H1 (cell line): ENCODE results near the gene BNC2. TPM values are rescaled to one million over a fixed set of nuclear protein-coding genes. Genes with fewer than 3 reads are reported as not detected.

Experiments used
- CTCF ChIA-PET: fragments of 300-600 bp; sonication (Branson Sonifier 250); formaldehyde crosslinking; loops from one replicate; lab custom pipeline; 2021; ENCODE audit not compliant: partially characterized antibody; lab: Charles Lee
- POLR2A ChIA-PET: fragments of 300-600 bp; sonication (Branson Sonifier 250); formaldehyde crosslinking; loops from one replicate; lab custom pipeline; 2021; ENCODE audit warnings: inconsistent platforms; ENCODE audit not compliant: partially characterized antibody; lab: Charles Lee
- DNase-seq, 2 experiments: peaks; one replicate each; pipeline versions ENCODE4 v3.0.0 to v3.0.0-alpha.2; 2010 to 2022; ENCODE audit warnings: low spot score in 2 of 2, low read depth in 1 of 2, mixed read lengths in 1 of 2
- FAIRE-seq: peaks from 2 replicates; lab custom pipeline; 2011; peaks lifted over from hg19 to GRCh38; lab: Jason Lieb, UNC
- H2AFZ ChIP-seq: 2 replicates; pipeline ENCODE4 v1.8.1; 2012; ENCODE audit warnings: low read length, inconsistent platforms
- H2AK5ac ChIP-seq: 2 replicates; pipeline ENCODE4 v1.6.1; 2013; ENCODE audit warnings: low read depth, low read length
- H2BK120ac ChIP-seq: replicated peaks from 2 replicates; pipeline ENCODE3; 2013; ENCODE audit warnings: low read depth, low read length, inconsistent platforms
- H2BK12ac ChIP-seq: 2 replicates; pipeline ENCODE4 v1.6.1; 2013; ENCODE audit warnings: low read depth, low read length
- H2BK15ac ChIP-seq: 2 replicates; pipeline ENCODE4 v1.6.1; 2013; ENCODE audit warnings: low read length
- H2BK20ac ChIP-seq: 2 replicates; pipeline ENCODE4 v1.6.1; 2013; ENCODE audit warnings: low read length
- H2BK5ac ChIP-seq: 2 replicates; pipeline ENCODE4 v1.6.1; 2013; ENCODE audit warnings: low read depth, low read length
- H3K14ac ChIP-seq: 2 replicates; pipeline ENCODE4 v1.6.1; 2013; ENCODE audit warnings: inconsistent platforms; ENCODE audit not compliant: insufficient read length
- H3K18ac ChIP-seq: 2 replicates; pipeline ENCODE4 v1.6.1; 2013; ENCODE audit warnings: low read length; ENCODE audit errors: extremely low read depth
- H3K23ac ChIP-seq: 2 replicates; pipeline ENCODE4 v1.6.1; 2013; ENCODE audit warnings: inconsistent platforms; ENCODE audit not compliant: insufficient read length
- H3K23me2 ChIP-seq: 2 replicates; pipeline ENCODE4 v1.6.1; 2013; ENCODE audit warnings: low read depth, low read length
- H3K27ac ChIP-seq: 2 replicates; pipeline ENCODE4 v1.6.1; 2011; ENCODE audit warnings: low read depth, low read length, inconsistent platforms
- H3K27me3 ChIP-seq, 4 experiments: replicated peaks in 1 of 4; 1 replicate in 1 of 4; 2 replicates in 3 of 4; pipeline versions ENCODE4 v1.6.1 to v1.8.1; 2011 to 2013; ENCODE audit warnings: low read length in 3 of 4, mild to moderate bottlenecking in 3 of 4, inconsistent platforms in 2 of 4, mixed read lengths in 2 of 4, moderate library complexity in 1 of 4; ENCODE audit not compliant: control insufficient read depth in 3 of 4, insufficient read depth in 3 of 4; ENCODE audit errors: extremely low read depth in 1 of 4
- H3K36me3 ChIP-seq, 4 experiments: 2 replicates each; pipeline versions ENCODE4 v1.6.1 to v1.8.1; 2011 to 2013; ENCODE audit warnings: mild to moderate bottlenecking in 4 of 4, low read length in 3 of 4, moderate library complexity in 2 of 4, control low read depth in 1 of 4, inconsistent platforms in 1 of 4; ENCODE audit not compliant: insufficient read depth in 4 of 4, control insufficient read depth in 2 of 4
- H3K4ac ChIP-seq: replicated peaks from 2 replicates; pipeline ENCODE3; 2013; ENCODE audit warnings: low read length, low read depth, mixed read lengths, inconsistent platforms; ENCODE audit not compliant: insufficient read length
- H3K4me1 ChIP-seq, 4 experiments: replicated peaks in 1 of 4; 1 replicate in 1 of 4; 2 replicates in 3 of 4; pipeline versions ENCODE4 v1.6.1 to v1.8.1; 2011 to 2013; ENCODE audit warnings: low read length in 3 of 4, inconsistent platforms in 2 of 4, mixed read lengths in 1 of 4; ENCODE audit not compliant: insufficient read depth in 4 of 4, control insufficient read depth in 3 of 4
- H3K4me2 ChIP-seq, 2 experiments: 2 replicates each; pipeline versions ENCODE4 v1.6.1 to v1.8.1; 2011 to 2013; ENCODE audit warnings: low read depth in 2 of 2, low read length in 2 of 2, control low read depth in 1 of 2, inconsistent platforms in 1 of 2, mild to moderate bottlenecking in 1 of 2; ENCODE audit not compliant: insufficient read depth in 1 of 2
- H3K4me3 ChIP-seq, 4 experiments: fragments of 200-600, 300-600 bp in 1 of 4; sonication (generic), shearing (Covaris generic), sonication (Bioruptor Twin) in 1 of 4; 2 replicates each; pipeline versions ENCODE4 v1.5.1 to v1.8.1; 2011 to 2016; ENCODE audit warnings: low read length in 4 of 4, low read depth in 3 of 4, control low read depth in 2 of 4, inconsistent platforms in 2 of 4, mild to moderate bottlenecking in 2 of 4, mixed read lengths in 1 of 4, moderate library complexity in 1 of 4; ENCODE audit not compliant: insufficient read depth in 2 of 4; ENCODE audit errors: extremely low read depth in 1 of 4
- H3K56ac ChIP-seq: replicated peaks from 2 replicates; pipeline ENCODE3; 2013; ENCODE audit warnings: low read depth, mild to moderate bottlenecking, mixed read lengths, low read length, inconsistent platforms; ENCODE audit not compliant: insufficient read length
- H3K79me1 ChIP-seq: 2 replicates; pipeline ENCODE4 v1.6.1; 2013; ENCODE audit warnings: low read depth, low read length, control low read depth
- H3K79me2 ChIP-seq, 2 experiments: 2 replicates each; pipeline versions ENCODE4 v1.6.1 to v1.8.1; 2012 to 2013; ENCODE audit warnings: low read length in 2 of 2, mild to moderate bottlenecking in 2 of 2, inconsistent platforms in 1 of 2; ENCODE audit not compliant: insufficient read depth in 2 of 2, control insufficient read depth in 1 of 2
- H3K9ac ChIP-seq, 4 experiments: replicated peaks in 1 of 4; 1 replicate in 1 of 4; 2 replicates in 3 of 4; pipeline versions ENCODE4 v1.6.1 to v1.8.1; 2011 to 2013; ENCODE audit warnings: low read depth in 3 of 4, low read length in 3 of 4, control low read depth in 2 of 4, mild to moderate bottlenecking in 2 of 4, moderate library complexity in 2 of 4, inconsistent platforms in 1 of 4; ENCODE audit errors: extremely low read depth in 1 of 4
- H3K9me3 ChIP-seq, 2 experiments: 2 replicates each; pipeline versions ENCODE4 v1.6.1 to v1.8.1; 2012 to 2013; ENCODE audit warnings: mild to moderate bottlenecking in 2 of 2, moderate library complexity in 2 of 2, control low read depth in 1 of 2, inconsistent platforms in 1 of 2, low read depth in 1 of 2, low read length in 1 of 2, mixed read lengths in 1 of 2; ENCODE audit not compliant: insufficient read depth in 2 of 2
- H4K20me1 ChIP-seq, 2 experiments: replicated peaks in 1 of 2; 2 replicates each; pipeline versions ENCODE3 to v1.8.1; 2011 to 2013; ENCODE audit warnings: inconsistent platforms in 2 of 2, low read length in 2 of 2, mild to moderate bottlenecking in 1 of 2; ENCODE audit not compliant: insufficient read depth in 2 of 2, control insufficient read depth in 1 of 2
- H4K5ac ChIP-seq: 2 replicates; pipeline ENCODE4 v1.6.1; 2013; ENCODE audit warnings: low read length, low read depth, mixed read lengths, inconsistent platforms; ENCODE audit not compliant: insufficient read length
- H4K8ac ChIP-seq: 2 replicates; pipeline ENCODE4 v1.8.0; 2013; ENCODE audit warnings: mild to moderate bottlenecking, moderate library complexity, low read length, inconsistent platforms; ENCODE audit not compliant: insufficient read depth; ENCODE audit errors: extremely low read depth
- H4K91ac ChIP-seq: replicated peaks from 2 replicates; pipeline ENCODE3; 2013; ENCODE audit warnings: low read length, mixed read lengths, inconsistent platforms; ENCODE audit not compliant: insufficient read length
- RAD21 ChIP-seq, 2 experiments: IDR thresholded peaks in 1 of 2; conservative IDR thresholded peaks in 1 of 2; 2 replicates each; pipeline ENCODE4 v1.6.1; 2011; ENCODE audit warnings: low read depth in 2 of 2, low read length in 2 of 2, improper control_type of control experiment in 1 of 2, inconsistent platforms in 1 of 2, mild to moderate bottlenecking in 1 of 2, moderate library complexity in 1 of 2
- TAF1 ChIP-seq: IDR thresholded peaks from 2 replicates; pipeline ENCODE4 v1.6.1; 2011; ENCODE audit warnings: mild to moderate bottlenecking, low read depth, low read length
- WGBS, 2 experiments: shearing (Covaris generic) in 1 of 2; methylation state at CpG; one replicate each; pipeline versions ENCODE4 v1.1.6 to v1.1.7; 2013 to 2015; ENCODE audit warnings: low lambda C conversion rate in 2 of 2, mixed read lengths in 2 of 2, inconsistent platforms in 1 of 2, low coverage in 1 of 2, missing lambda C conversion rate in 1 of 2; ENCODE audit not compliant: insufficient replicate concordance in 2 of 2, insufficient coverage in 1 of 2, insufficient read length in 1 of 2; ENCODE audit errors: extremely low coverage in 1 of 2, missing lambda C conversion rate in 1 of 2; 5-methylcytosine and 5-hydroxymethylcytosine counted together
- polyA plus RNA-seq, 7 experiments: library from polyadenylated mRNA; depleted of rRNA in 3 of 7; stranded (reverse) in 5 of 7; unstranded in 2 of 7; fragments of >200 nt in 5 of 7; fragments of 200-250 nt in 2 of 7; gene quantifications; 1 replicate in 5 of 7; 2 replicates in 1 of 7; 4 replicates in 1 of 7; pipeline versions ENCODE4 v1.2.1 to v1.2.3, GENCODE V29; 2011 to 2013; ENCODE audit warnings: missing spikeins in 2 of 7, mixed read lengths in 2 of 7
- total RNA-seq: library from RNA; stranded (reverse); fragmentation: NEBNext Ultra II Directional; extraction: Animal tissue kit (Norgen Biotek cat#: 25700); gene quantifications from 2 replicates; pipeline ENCODE4 v1.2.1, GENCODE V29; 2021

Gene BNC2
- total and polyA plus RNA-seq, 2 of the 8 experiments (the other 6 are each of a cell fraction or from before 2014, with no cell fraction given), result 16.0 to 26.8 TPM

DNA sequence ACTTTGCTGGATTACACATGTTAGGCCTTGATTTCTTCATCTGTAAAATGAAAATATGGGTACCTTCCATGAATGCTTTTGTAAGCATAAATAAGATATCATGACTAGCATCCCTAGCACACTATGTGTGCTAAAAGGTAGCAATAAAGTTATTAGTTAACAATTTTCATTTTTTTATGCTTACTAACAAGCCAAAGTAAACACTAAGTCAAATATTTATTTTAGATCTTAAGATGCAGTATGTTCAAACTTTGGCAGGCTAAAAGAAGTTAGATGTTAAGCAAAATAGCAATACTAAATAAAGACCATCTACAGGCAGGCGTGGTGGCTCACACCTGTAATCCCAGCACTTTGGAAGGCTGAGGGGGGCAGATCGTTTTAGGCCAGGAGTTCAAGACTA is 169.1 kb downstream of the BNC2 start:
- Histone ChIP-seq H3K9me3 (no peaks in the 10 kb centered on the region), H2BK5ac (no peak overlapping the region), H3K79me2 (peaks cover 0 to 14% of the 10 kb centered on the region in 2 experiments; a peak in 2 of 4 replicates), H2AK5ac (no peak overlapping the region), H3K18ac (no peak overlapping the region), H3K56ac (no peak overlapping the region), H3K14ac (no peak overlapping the region), H2BK15ac (no peak overlapping the region), H3K4me2 (no peak overlapping the region), H4K91ac (no peak overlapping the region), H4K5ac (no peak overlapping the region), H2BK12ac (no peak overlapping the region), H2AFZ (no peak overlapping the region), H2BK20ac (no peak overlapping the region), H3K23me2 (peaks cover 2% of the 10 kb centered on the region; the same call in 1 of the 2 replicates), H2BK120ac (no peak overlapping the region), H3K9ac (no peak overlapping the region), H3K27me3 (no peaks in the 10 kb centered on the region), H4K8ac (no peak overlapping the region), H3K4ac (no peak overlapping the region), H3K4me1 (peaks cover 0 to 12% (median 5%) of the 10 kb centered on the region in 4 experiments), H3K27ac (no peak overlapping the region), H3K4me3 (no peak overlapping the region), H4K20me1 (no peaks in the 10 kb centered on the region), H3K79me1 (0 out of 2 replicates have a peak, but pooled peaks cover 2% of the 10 kb centered on the region), H3K36me3 (no peaks in the 10 kb centered on the region; a peak in 1 of 8 replicates), H3K23ac (no peak overlapping the region)
- POLR2A ChIA-PET, result no interaction called here
- CTCF ChIA-PET, result no interaction called here
- FAIRE-seq (no peak), DNase-seq (no peak)
- WGBS, 2 experiments, result 36% methylated on average over 2 of the region's 2 CpGs; no CpG with 5 or more reads in 1 of the 2 experiments
- TF ChIP-seq RAD21 (IDR thresholded peaks at IDR 0.05 in 1 of 2, conservative IDR thresholded peaks at IDR 0.05 in 1 of 2; ENCODE audit: low read depth in 2 of 2, low read length in 2 of 2) (no peak), TAF1 (no peak)
